IMR-90 (cell line): Measurements from ENCODE around the gene CSF2RB. TPM values are rescaled to one million over a fixed set of nuclear protein-coding genes. Genes with fewer than 3 reads are reported as not detected.

Source experiments
- ATAC-seq: fragments of 200-7000 bp; cut with Tn5 transposase; 2 replicates; pipeline ENCODE4 v1.9.1; 2020; ENCODE audit warnings: low read depth, mild to moderate bottlenecking, moderate library complexity
- BruUV-seq: library from RNA; stranded (reverse); fragments of 400-500 nt; replicated peaks from 2 replicates; lab custom pipeline; 2021; lab: Mats Ljungman, UMichigan
- CTCF ChIA-PET: fragments of 300-600 bp; formaldehyde crosslinking; extraction: SDS; loops from one replicate; lab custom pipeline; 2021; ENCODE audit warnings: antibody characterized with exemption; lab: Yijun Ruan, JAX
- POLR2A ChIA-PET: fragments of 300-600 bp; sonication (Branson Sonifier 250); formaldehyde crosslinking; loops from one replicate; lab custom pipeline; 2022; ENCODE audit warnings: antibody characterized with exemption; ENCODE audit not compliant: unreplicated experiment; lab: Charles Lee
- DNase-seq: peaks from one replicate; pipeline ENCODE4 v3.0.0; 2013
- H2AFZ ChIP-seq: replicated peaks from 2 replicates; pipeline ENCODE3; 2013; ENCODE audit warnings: low read length, mild to moderate bottlenecking; ENCODE audit not compliant: poor library complexity
- H2AK5ac ChIP-seq: 2 replicates; pipeline ENCODE4 v1.6.1; 2013; ENCODE audit warnings: low read depth, low read length, inconsistent platforms
- H2AK9ac ChIP-seq: replicated peaks from 2 replicates; pipeline ENCODE3; 2013; ENCODE audit warnings: mild to moderate bottlenecking, low read depth, low read length, moderate library complexity; ENCODE audit not compliant: poor library complexity
- H2BK120ac ChIP-seq: 2 replicates; pipeline ENCODE4 v1.6.1; 2013; ENCODE audit warnings: low read depth, low read length, inconsistent platforms
- H2BK15ac ChIP-seq: 3 replicates; pipeline ENCODE4 v1.6.1; 2013; ENCODE audit warnings: low read depth, low read length, inconsistent platforms
- H2BK20ac ChIP-seq: 2 replicates; pipeline ENCODE4 v1.6.1; 2013; ENCODE audit warnings: low read depth, mild to moderate bottlenecking, inconsistent platforms, low read length, moderate library complexity
- H2BK5ac ChIP-seq: 2 replicates; pipeline ENCODE4 v1.6.1; 2013; ENCODE audit warnings: mild to moderate bottlenecking, low read depth, low read length, inconsistent platforms; ENCODE audit not compliant: poor library complexity, severe bottlenecking
- H3K14ac ChIP-seq: replicated peaks from 2 replicates; pipeline ENCODE4 v1.6.1; 2013; ENCODE audit warnings: low read depth, low read length, inconsistent platforms
- H3K18ac ChIP-seq: 2 replicates; pipeline ENCODE4 v1.6.1; 2013; ENCODE audit warnings: low read depth, low read length, control low read depth
- H3K23ac ChIP-seq: 2 replicates; pipeline ENCODE4 v1.6.1; 2013; ENCODE audit warnings: low read depth, low read length, inconsistent platforms
- H3K27ac ChIP-seq: 2 replicates; pipeline ENCODE4 v1.5.1; 2013; ENCODE audit warnings: mild to moderate bottlenecking, control low read depth, low read length; ENCODE audit not compliant: insufficient read depth
- H3K27me3 ChIP-seq: 2 replicates; pipeline ENCODE4 v1.6.1; 2013; ENCODE audit warnings: low read length; ENCODE audit not compliant: control insufficient read depth, insufficient read depth
- H3K36me3 ChIP-seq: 2 replicates; pipeline ENCODE4 v1.6.1; 2013; ENCODE audit warnings: low read length, mixed read lengths; ENCODE audit not compliant: control insufficient read depth, insufficient read depth
- H3K4ac ChIP-seq: 2 replicates; pipeline ENCODE4 v1.6.1; 2013; ENCODE audit warnings: low read depth, low read length, inconsistent platforms
- H3K4me1 ChIP-seq: 2 replicates; pipeline ENCODE4 v1.6.1; 2013; ENCODE audit warnings: low read length, mixed read lengths; ENCODE audit not compliant: control insufficient read depth, insufficient read depth
- H3K4me2 ChIP-seq: 2 replicates; pipeline ENCODE4 v1.6.1; 2013; ENCODE audit warnings: low read depth, mild to moderate bottlenecking, control low read depth, low read length, moderate library complexity
- H3K4me3 ChIP-seq: 2 replicates; pipeline ENCODE4 v1.5.1; 2013; ENCODE audit warnings: low read depth, mild to moderate bottlenecking, control low read depth, low read length, moderate library complexity; ENCODE audit not compliant: insufficient read depth
- H3K56ac ChIP-seq: 2 replicates; pipeline ENCODE4 v1.6.1; 2013; ENCODE audit warnings: low read length, inconsistent platforms; ENCODE audit not compliant: insufficient read depth; ENCODE audit errors: extremely low read depth
- H3K79me1 ChIP-seq, 2 experiments: 2 replicates each; pipeline ENCODE4 v1.6.1; 2013; ENCODE audit warnings: low read length in 2 of 2, inconsistent platforms in 1 of 2, low read depth in 1 of 2
- H3K9ac ChIP-seq: 2 replicates; pipeline ENCODE4 v1.6.1; 2013; ENCODE audit warnings: low read depth, low read length, control low read depth
- H3K9me1 ChIP-seq: 2 replicates; pipeline ENCODE4 v1.6.1; 2013; ENCODE audit warnings: low read length, inconsistent platforms; ENCODE audit not compliant: insufficient read depth
- H3K9me3 ChIP-seq: 2 replicates; pipeline ENCODE4 v1.6.1; 2013; ENCODE audit warnings: low read length; ENCODE audit not compliant: control insufficient read depth, insufficient read depth
- H4K20me1 ChIP-seq: 2 replicates; pipeline ENCODE4 v1.6.1; 2013; ENCODE audit warnings: low read length, inconsistent platforms; ENCODE audit not compliant: insufficient read depth
- H4K5ac ChIP-seq: 2 replicates; pipeline ENCODE4 v1.6.1; 2013; ENCODE audit warnings: mild to moderate bottlenecking, low read depth, low read length, control low read depth
- H4K8ac ChIP-seq, 2 experiments: 2 replicates each; pipeline ENCODE4 v1.6.1; 2013; ENCODE audit warnings: low read depth in 2 of 2, low read length in 2 of 2, control low read depth in 1 of 2, inconsistent platforms in 1 of 2
- H4K91ac ChIP-seq: 2 replicates; pipeline ENCODE4 v1.6.1; 2013; ENCODE audit warnings: low read depth, low read length, inconsistent platforms; ENCODE audit not compliant: insufficient read depth
- CEBPB ChIP-seq: IDR thresholded peaks from 2 replicates; pipeline ENCODE4 v1.6.1; 2012; ENCODE audit warnings: low read depth, low read length, improper control_type of control experiment
- FOS ChIP-seq: fragments of 150-350 bp; IDR thresholded peaks from 2 replicates; pipeline ENCODE4 v1.6.1; 2016; ENCODE audit warnings: low read depth, low read length
- NFE2L2 ChIP-seq: fragments of 150-350 bp; IDR thresholded peaks from 2 replicates; pipeline ENCODE4 v1.6.1; 2016; ENCODE audit warnings: low read depth, mild to moderate bottlenecking, low read length
- POLR2A ChIP-seq: IDR thresholded peaks from 2 replicates; pipeline ENCODE4 v1.6.1; 2012; ENCODE audit warnings: mild to moderate bottlenecking, low read depth, low read length
- SMC3 ChIP-seq: fragments of 150-350 bp; IDR thresholded peaks from 2 replicates; pipeline ENCODE4 v1.6.1; 2016; ENCODE audit warnings: low read depth, mild to moderate bottlenecking, antibody characterized with exemption, low read length, moderate library complexity
- dilution Hi-C: fragments of 300-500 bp; cut with HindIII; formaldehyde crosslinking; loops from one replicate; pipeline ENCODE4 v1.14.3; 2018; ENCODE audit warnings: low sequenced_read_pairs; ENCODE audit not compliant: unreplicated experiment
- in situ Hi-C: fragments of 300-500 bp; cut with MboI; formaldehyde crosslinking; loops from 3 replicates; pipeline ENCODE4 v1.14.3; 2019; ENCODE audit warnings: low sequenced_read_pairs, inconsistent platforms, mixed read lengths
- intact Hi-C: fragments of 100-400 bp; cut with micrococcal nuclease; formaldehyde crosslinking; loops from 2 replicates; pipeline ENCODE4 v1.10.0; 2022
- polyA plus RNA-seq, 3 experiments: library from polyadenylated mRNA; depleted of rRNA; stranded (reverse); fragments of >200 nt; gene quantifications; 2 replicates each; pipeline ENCODE4 v1.2.3, GENCODE V29; 2012; ENCODE audit warnings: low replicate concordance in 1 of 3
- total RNA-seq: library from RNA; depleted of rRNA; stranded (reverse); fragments of >200 nt; gene quantifications from 2 replicates; pipeline ENCODE4 v1.2.3, GENCODE V29; 2012
- TF ChIP-seq, protein P1 (sequence below): fragments of 150-350 bp; IDR thresholded peaks from 2 replicates; pipeline ENCODE4 v1.6.1; 2016; ENCODE audit warnings: low read depth, mild to moderate bottlenecking, low read length, moderate library complexity, borderline replicate concordance

CSF2RB gene
- total and polyA plus RNA-seq, 2 of the 4 experiments (the other 2 are of a cell fraction): not detected

DNA sequence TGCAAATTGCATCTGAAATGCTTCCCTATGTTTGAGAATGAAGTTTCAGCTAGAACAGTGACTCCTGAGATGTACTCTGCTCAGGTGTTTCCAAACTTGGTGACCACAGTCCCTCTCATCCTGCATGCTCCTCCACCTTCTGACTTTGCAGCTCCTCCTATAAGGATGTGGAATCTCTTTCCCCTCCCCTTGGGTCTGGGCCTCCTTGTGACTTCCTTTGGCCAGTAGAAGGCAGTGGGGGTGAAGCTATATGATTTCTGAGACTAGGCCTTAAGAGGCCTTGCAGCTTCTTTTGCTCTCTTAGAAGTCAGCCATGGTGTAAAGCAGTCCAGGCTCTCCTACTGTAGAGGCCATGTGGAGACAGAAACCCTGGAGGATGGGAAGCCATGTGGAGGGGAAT is 50.7 kb downstream of the CSF2RB start:
- H3K23ac ChIP-seq: no peak overlapping the region
- no peaks in the 10 kb centered on the region for H3K9me3 ChIP-seq
- no peak overlapping the region for H2AK5ac ChIP-seq
- no peak overlapping the region for H3K56ac ChIP-seq
- ChIA-PET POLR2A (no interaction called here), CTCF (interaction anchor here (0.6 to 1.0 kb wide), 2 partner anchors 14 to 848 kb away, joined by 3 to 4 read pairs; no protein-coding TSS in a partner anchor)
- H2AK9ac ChIP-seq: no peak overlapping the region
- H3K27ac ChIP-seq: no peak overlapping the region
- DNase-seq (no peak), ATAC-seq (no peak)
- H4K8ac ChIP-seq: no peak overlapping the region
- no peak overlapping the region for H2BK5ac ChIP-seq
- no peak overlapping the region for H2BK15ac ChIP-seq
- H3K36me3 ChIP-seq: no peaks in the 10 kb centered on the region
- H3K18ac ChIP-seq: no peak overlapping the region
- H2BK20ac ChIP-seq: no peak overlapping the region
- H4K5ac ChIP-seq: no peak overlapping the region
- no peaks in the 10 kb centered on the region for H3K4me1 ChIP-seq
- H3K79me1 ChIP-seq: no peaks in the 10 kb centered on the region
- H3K4ac ChIP-seq: no peak overlapping the region
- peaks cover 24% of the 10 kb centered on the region for H3K27me3 ChIP-seq
- H3K9ac ChIP-seq: no peak overlapping the region
- intact Hi-C loops (no loop called here), in situ Hi-C loops (no loop called here), dilution Hi-C loops (no loop called here)
- no peak overlapping the region for H3K4me3 ChIP-seq
- no peak overlapping the region for H3K14ac ChIP-seq
- no peak overlapping the region for H2AFZ ChIP-seq
- BruUV-seq: no TSS peak
- no peak overlapping the region for H4K91ac ChIP-seq
- H3K9me1 ChIP-seq: no peaks in the 10 kb centered on the region
- H3K4me2 ChIP-seq: no peak overlapping the region
- TF ChIP-seq NFE2L2: no peak
- no peak for TF ChIP-seq POLR2A
- TF ChIP-seq SMC3: no peak
- no peak for TF ChIP-seq CEBPB
- TF ChIP-seq, protein P1, sequence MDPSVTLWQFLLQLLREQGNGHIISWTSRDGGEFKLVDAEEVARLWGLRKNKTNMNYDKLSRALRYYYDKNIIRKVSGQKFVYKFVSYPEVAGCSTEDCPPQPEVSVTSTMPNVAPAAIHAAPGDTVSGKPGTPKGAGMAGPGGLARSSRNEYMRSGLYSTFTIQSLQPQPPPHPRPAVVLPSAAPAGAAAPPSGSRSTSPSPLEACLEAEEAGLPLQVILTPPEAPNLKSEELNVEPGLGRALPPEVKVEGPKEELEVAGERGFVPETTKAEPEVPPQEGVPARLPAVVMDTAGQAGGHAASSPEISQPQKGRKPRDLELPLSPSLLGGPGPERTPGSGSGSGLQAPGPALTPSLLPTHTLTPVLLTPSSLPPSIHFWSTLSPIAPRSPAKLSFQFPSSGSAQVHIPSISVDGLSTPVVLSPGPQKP: no peak
- no peak for TF ChIP-seq FOS
- H2BK120ac ChIP-seq: no peak overlapping the region
- no peaks in the 10 kb centered on the region for H4K20me1 ChIP-seq
